Testis (tissue), 2 donors: ENCODE measurements around the gene LEP.

Experiments used
- CTCF ChIP-seq, 3 experiments: fragments of 450-650 bp in 2 of 3; fragments of 200-600 bp in 1 of 3; sonication (generic) in 1 of 3; IDR thresholded peaks; one replicate each; pipeline ENCODE4 v1.5.1; 2016 to 2019; ENCODE audit warnings: antibody characterized with exemption in 3 of 3, mild to moderate bottlenecking in 2 of 3, moderate library complexity in 1 of 3
- POLR2A ChIP-seq: fragments of 450-650 bp; IDR thresholded peaks from one replicate; pipeline ENCODE4 v1.6.1; 2017; ENCODE audit warnings: antibody characterized with exemption, mild to moderate bottlenecking, moderate library complexity

GRCh38 chr7:128210590-128211570 lies 30.2 kb upstream of the LEP start:
- no peak for TF ChIP-seq CTCF (IDR thresholded peaks at IDR 0.05)
- no peak for TF ChIP-seq POLR2A
